ENCODE results near the gene DHX30. TPM values are rescaled to one million over a fixed set of nuclear protein-coding genes. Genes with fewer than 3 reads are reported as not detected.

The DHX30 gene
- total and polyA plus RNA-seq, 4 experiments from 2014 or later, result 31.3 to 93.0 (median 67.7) TPM

DNA sequence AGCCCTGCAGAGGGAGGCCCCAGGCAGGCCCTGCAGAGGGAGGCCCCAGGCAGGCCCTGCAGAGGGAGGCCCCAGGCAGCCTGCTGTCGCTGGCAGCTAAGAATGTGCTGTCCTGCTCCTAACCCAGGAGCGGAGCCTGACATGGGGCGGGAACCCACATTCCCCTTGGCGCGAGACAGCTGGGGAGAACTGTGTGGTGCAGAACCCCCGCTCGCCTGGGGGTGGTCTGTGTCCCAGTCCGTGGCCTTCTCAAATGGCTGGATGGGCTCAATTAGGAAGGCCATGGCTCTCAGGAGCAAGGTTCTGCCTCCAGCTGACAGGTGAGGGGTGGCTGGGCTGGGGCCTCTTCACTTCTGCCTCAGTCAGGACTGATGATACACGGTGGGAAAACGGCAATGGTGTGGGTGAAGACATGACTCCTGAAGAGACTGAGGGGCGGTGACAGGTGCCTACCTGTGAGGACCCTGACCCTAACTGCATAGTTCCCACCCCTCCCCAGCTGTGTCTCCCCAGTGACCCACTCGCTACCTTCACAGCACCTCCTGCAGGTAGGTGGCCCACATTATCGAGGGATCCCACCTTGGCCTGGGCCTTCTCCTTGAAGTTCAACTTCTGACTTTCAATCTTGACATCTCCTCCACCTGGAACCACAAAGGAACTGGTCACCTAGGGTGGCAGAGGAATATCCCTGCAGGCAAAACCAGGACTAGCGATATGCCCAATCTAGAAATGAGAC lies 52.0 kb downstream of the DHX30 start:
- CTCF ChIA-PET (ENCODE audit: partially characterized antibody), result no interaction called here
- Histone ChIP-seq H3K9me3 (ENCODE audit: control insufficient read depth in 1 of 2, low read length in 2 of 2) (no peaks in the 10 kb centered on the region), H3K27me3 (ENCODE audit: insufficient read depth, low read length) (no peaks in the 10 kb centered on the region), H3K4me3 (ENCODE audit: low read length in 2 of 2) (no peak overlapping the region), H3K36me3 (ENCODE audit: insufficient read depth, low read length) (peaks cover 43% of the 10 kb centered on the region), H3K27ac (ENCODE audit: low read depth, low read length) (no peak overlapping the region), H3K4me1 (ENCODE audit: insufficient read depth, low read length) (no peaks in the 10 kb centered on the region)
- Mint-ChIP-seq H3K27ac (peak overlapping the region in 1 of 7 donors; percentile 20), H3K4me3 (no peak overlapping the region), H3K9me3 (no peaks in the 10 kb centered on the region), H3K36me3 (peaks cover 13 to 56% of the 10 kb centered on the region in 2 donors), H3K4me1 (no peaks in the 10 kb centered on the region), H3K27me3 (no peaks in the 10 kb centered on the region)
- POLR2A ChIA-PET (ENCODE audit: partially characterized antibody), result no interaction called here
- intact Hi-C loops (cut with micrococcal nuclease), result no loop called here
- DNase-seq, result no peak

DNA sequence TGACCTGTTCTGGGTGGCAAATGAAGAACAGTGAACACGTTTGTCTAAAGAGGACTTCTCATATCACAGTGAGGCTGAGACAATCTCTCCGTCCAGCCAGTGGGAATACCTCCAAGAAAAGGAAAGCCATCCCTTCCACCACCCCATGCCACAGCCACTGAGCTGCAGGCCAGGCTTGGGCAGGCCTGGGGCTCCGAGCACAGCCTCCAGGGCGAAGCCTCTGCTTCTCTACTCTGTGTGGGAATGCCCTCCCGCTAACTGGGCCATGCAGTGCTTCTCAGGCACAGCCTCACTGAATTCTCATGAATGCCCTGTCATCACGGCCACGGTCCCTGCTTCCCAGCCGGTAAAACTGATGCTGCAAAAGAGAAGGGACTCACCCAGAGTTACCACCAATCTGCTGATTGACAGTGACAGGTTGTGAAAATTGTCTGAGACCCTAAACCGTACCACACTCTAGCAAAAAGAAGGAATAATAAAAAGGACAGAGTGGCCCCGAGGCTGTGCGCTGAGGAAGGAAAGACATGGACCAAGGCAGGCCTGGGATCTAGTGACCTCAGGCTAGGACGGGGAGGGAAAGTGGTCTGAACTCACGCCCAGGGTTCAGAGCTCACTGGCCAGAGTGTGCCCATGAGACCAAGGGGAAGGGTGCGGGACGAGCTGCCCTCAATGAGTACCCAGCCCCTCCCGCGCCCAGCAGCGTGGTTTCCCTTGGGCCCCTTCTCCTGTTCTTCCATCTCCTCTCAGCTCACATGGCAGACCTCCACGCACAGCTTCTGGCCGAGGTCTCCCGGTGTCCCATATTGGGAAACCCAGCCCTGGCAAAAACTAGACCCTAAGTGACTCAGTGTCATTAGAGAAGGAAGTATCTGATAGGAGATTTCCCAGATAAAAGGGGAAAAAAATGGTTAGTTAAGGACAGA lies 52.8 kb downstream of the DHX30 start:
- Mint-ChIP-seq H3K27ac (peak overlapping the region in 4 of 7 donors; percentile 22 to 84 (median 58)), H3K4me1 (no peaks in the 10 kb centered on the region), H3K36me3 (peaks cover 8 to 52% of the 10 kb centered on the region in 2 donors), H3K9me3 (no peaks in the 10 kb centered on the region), H3K27me3 (no peaks in the 10 kb centered on the region), H3K4me3 (no peak overlapping the region)
- intact Hi-C loops (cut with micrococcal nuclease), result no loop called here
- ChIA-PET CTCF (ENCODE audit: partially characterized antibody) (no interaction called here), POLR2A (ENCODE audit: partially characterized antibody) (no interaction called here)
- H3K4me1 ChIP-seq (ENCODE audit: insufficient read depth, low read length), result no peaks in the 10 kb centered on the region
- no peak overlapping the region for H3K27ac ChIP-seq (ENCODE audit: low read depth, low read length)
- H3K9me3 ChIP-seq (ENCODE audit: control insufficient read depth in 1 of 2, low read length in 2 of 2), result no peaks in the 10 kb centered on the region
- no peak overlapping the region for H3K4me3 ChIP-seq (ENCODE audit: low read length in 2 of 2)
- peaks cover 43% of the 10 kb centered on the region for H3K36me3 ChIP-seq (ENCODE audit: insufficient read depth, low read length)
- DNase-seq, result no peak
- no peaks in the 10 kb centered on the region for H3K27me3 ChIP-seq (ENCODE audit: insufficient read depth, low read length)

DNA sequence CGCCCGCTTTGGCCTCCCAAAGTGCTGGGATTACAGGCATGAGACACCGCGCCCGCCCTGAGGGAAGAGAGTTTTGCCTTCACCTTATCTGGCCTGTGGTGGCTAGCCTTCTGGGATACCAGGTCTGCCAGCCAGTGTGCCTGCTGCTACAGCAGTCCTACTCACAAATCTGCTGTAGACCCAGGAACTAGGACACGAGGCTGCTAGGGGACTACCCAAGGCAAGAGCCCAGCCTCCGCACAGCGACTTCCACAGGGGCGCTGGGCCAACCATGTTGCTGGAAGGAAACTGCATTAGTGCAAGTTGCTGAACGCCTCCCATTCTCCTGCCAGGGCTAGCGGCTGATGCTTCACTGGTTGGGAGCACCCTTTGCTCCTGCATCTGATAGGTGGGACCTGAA lies 53.7 kb downstream of the DHX30 start:
- Mint-ChIP-seq H3K9me3 (no peaks in the 10 kb centered on the region), H3K27ac (no peak overlapping the region), H3K4me3 (no peak overlapping the region), H3K4me1 (no peaks in the 10 kb centered on the region), H3K27me3 (no peaks in the 10 kb centered on the region), H3K36me3 (peaks cover 8 to 45% of the 10 kb centered on the region in 2 donors)
- Histone ChIP-seq H3K36me3 (ENCODE audit: insufficient read depth, low read length) (peaks cover 39% of the 10 kb centered on the region), H3K4me1 (ENCODE audit: insufficient read depth, low read length) (no peaks in the 10 kb centered on the region), H3K9me3 (ENCODE audit: control insufficient read depth in 1 of 2, low read length in 2 of 2) (no peaks in the 10 kb centered on the region), H3K27ac (ENCODE audit: low read depth, low read length) (no peak overlapping the region), H3K4me3 (ENCODE audit: low read length in 2 of 2) (no peak overlapping the region), H3K27me3 (ENCODE audit: insufficient read depth, low read length) (no peaks in the 10 kb centered on the region)
- ChIA-PET CTCF (ENCODE audit: partially characterized antibody) (no interaction called here), POLR2A (ENCODE audit: partially characterized antibody) (no interaction called here)
- no peak for DNase-seq
- intact Hi-C loops (cut with micrococcal nuclease), result no loop called here

DNA sequence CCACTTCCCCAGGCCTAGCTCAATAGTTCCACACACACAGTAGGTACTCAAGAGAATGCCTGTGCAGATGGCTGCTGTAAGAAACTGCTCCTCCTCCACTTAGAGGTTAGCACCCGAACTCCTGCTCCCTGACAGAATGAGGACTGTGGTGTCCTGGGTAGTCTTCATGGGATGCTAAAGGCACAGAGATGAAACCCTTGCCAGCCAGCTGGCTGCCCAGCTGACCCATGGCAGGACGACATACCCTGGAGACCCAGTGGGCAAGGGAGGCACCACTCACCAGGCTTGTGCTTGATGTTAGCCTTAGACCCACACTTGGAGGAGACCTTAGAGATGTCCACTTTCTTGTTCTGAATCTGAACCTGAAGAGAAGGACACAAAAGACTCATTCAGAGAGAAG lies 54.2 kb downstream of the DHX30 start:
- no peaks in the 10 kb centered on the region for H3K9me3 Mint-ChIP-seq
- H3K4me1 Mint-ChIP-seq, result no peaks in the 10 kb centered on the region
- no peaks in the 10 kb centered on the region for H3K9me3 ChIP-seq (ENCODE audit: control insufficient read depth in 1 of 2, low read length in 2 of 2)
- H3K4me1 ChIP-seq (ENCODE audit: insufficient read depth, low read length), result no peaks in the 10 kb centered on the region
- H3K27ac ChIP-seq (ENCODE audit: low read depth, low read length), result no peak overlapping the region
- peaks cover 8 to 41% of the 10 kb centered on the region in 2 donors for H3K36me3 Mint-ChIP-seq
- H3K4me3 ChIP-seq (ENCODE audit: low read length in 2 of 2), result no peak overlapping the region
- no peak overlapping the region for H3K4me3 Mint-ChIP-seq
- H3K27me3 Mint-ChIP-seq, result no peaks in the 10 kb centered on the region
- peaks cover 35% of the 10 kb centered on the region for H3K36me3 ChIP-seq (ENCODE audit: insufficient read depth, low read length)
- ChIA-PET POLR2A (ENCODE audit: partially characterized antibody) (no interaction called here), CTCF (ENCODE audit: partially characterized antibody) (no interaction called here)
- intact Hi-C loops (cut with micrococcal nuclease), result no loop called here
- H3K27ac Mint-ChIP-seq, result peak overlapping the region in 3 of 7 donors; percentile 12 to 52 (median 42)
- DNase-seq, result no peak
- no peaks in the 10 kb centered on the region for H3K27me3 ChIP-seq (ENCODE audit: insufficient read depth, low read length)

DNA sequence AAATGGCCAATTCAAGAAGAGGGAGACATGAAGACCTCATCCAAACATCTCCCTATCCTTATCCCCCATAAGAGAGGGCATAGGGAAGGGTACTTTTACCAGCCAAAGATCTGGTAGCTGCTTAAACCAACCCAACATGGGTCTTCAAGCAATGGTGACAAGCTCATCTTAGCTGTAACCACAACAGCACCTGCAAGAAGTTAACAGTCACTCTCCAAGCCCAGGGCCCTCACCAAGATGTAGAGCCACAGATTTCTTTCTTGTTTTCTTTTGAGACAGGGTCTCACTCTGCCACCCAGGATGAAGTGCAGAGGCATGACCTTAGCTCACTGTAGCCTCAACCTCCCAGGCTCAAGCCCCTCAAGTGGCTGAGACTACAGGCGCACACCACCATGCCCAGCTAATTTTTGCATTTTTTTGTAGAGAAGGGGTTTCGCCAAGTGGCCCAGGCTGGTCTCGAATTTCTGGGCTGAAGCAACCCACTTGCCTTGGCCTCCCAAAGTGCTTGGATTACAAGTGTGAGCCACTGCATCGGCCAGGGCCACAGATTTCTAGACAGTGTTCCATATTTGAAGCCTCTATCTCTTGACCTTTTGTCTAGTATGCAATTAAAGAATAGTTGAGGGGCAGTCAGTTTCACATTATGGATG lies 57.1 kb downstream of the DHX30 start:
- H3K27ac ChIP-seq (ENCODE audit: low read depth, low read length), result no peak overlapping the region
- Mint-ChIP-seq H3K4me1 (no peaks in the 10 kb centered on the region), H3K36me3 (peaks cover 11 to 37% of the 10 kb centered on the region in 2 donors), H3K27me3 (no peaks in the 10 kb centered on the region), H3K27ac (peak overlapping the region in 4 of 7 donors; percentile 14 to 44 (median 34)), H3K4me3 (no peak overlapping the region), H3K9me3 (no peaks in the 10 kb centered on the region)
- no peaks in the 10 kb centered on the region for H3K4me1 ChIP-seq (ENCODE audit: insufficient read depth, low read length)
- no peaks in the 10 kb centered on the region for H3K9me3 ChIP-seq (ENCODE audit: control insufficient read depth in 1 of 2, low read length in 2 of 2)
- no peak overlapping the region for H3K4me3 ChIP-seq (ENCODE audit: low read length in 2 of 2)
- no peaks in the 10 kb centered on the region for H3K27me3 ChIP-seq (ENCODE audit: insufficient read depth, low read length)
- ChIA-PET CTCF (ENCODE audit: partially characterized antibody) (no interaction called here), POLR2A (ENCODE audit: partially characterized antibody) (no interaction called here)
- no peak for DNase-seq
- peaks cover 34% of the 10 kb centered on the region for H3K36me3 ChIP-seq (ENCODE audit: insufficient read depth, low read length)
- intact Hi-C loops (cut with micrococcal nuclease), result no loop called here

DNA sequence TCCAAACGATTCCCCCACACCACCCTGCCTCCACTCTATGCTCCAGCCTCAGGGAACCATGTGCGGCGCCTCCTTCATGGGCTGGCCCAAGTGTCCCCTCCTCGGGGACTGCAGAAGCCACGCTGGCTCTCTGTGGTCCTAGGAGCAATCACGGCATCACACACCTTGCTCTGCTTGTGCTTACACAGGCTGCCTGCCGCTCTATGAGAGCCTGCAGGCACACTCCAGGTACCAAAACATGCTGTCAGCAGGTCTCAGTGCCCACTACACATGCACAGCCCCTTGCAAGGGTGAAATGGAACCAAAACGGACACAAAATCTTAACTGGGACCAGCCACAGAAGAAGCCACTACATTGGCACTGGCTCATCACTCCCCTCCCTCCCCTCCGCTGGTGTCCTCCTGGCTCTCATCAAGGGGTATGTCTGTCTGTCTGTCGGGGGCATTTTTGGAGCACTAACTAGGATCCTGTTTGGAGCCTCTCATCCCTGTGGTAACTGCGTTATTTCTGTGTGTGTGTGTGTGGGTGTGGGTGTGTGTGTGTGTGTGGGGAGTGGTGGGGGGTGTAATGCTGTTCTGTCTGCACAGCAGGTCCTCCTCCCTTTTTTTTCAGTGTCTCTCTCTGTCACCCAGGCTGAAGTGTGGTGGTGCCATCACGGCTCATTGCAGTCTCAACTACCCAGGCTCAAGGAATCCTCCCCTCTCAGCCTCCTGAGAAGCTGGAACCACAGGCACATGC lies 60.6 kb downstream of the DHX30 start:
- H3K4me1 ChIP-seq (ENCODE audit: insufficient read depth, low read length), result no peaks in the 10 kb centered on the region
- no peaks in the 10 kb centered on the region for H3K9me3 ChIP-seq (ENCODE audit: control insufficient read depth in 1 of 2, low read length in 2 of 2)
- Mint-ChIP-seq H3K27ac (no peak overlapping the region), H3K9me3 (no peaks in the 10 kb centered on the region), H3K4me3 (no peak overlapping the region), H3K4me1 (no peaks in the 10 kb centered on the region), H3K36me3 (peaks cover 15 to 44% of the 10 kb centered on the region in 2 donors), H3K27me3 (no peaks in the 10 kb centered on the region)
- no peak for DNase-seq
- ChIA-PET POLR2A (ENCODE audit: partially characterized antibody) (no interaction called here), CTCF (ENCODE audit: partially characterized antibody) (interaction anchor here (1.5 kb wide), 1 partner anchor 126 kb away, joined by 3 read pairs; no protein-coding TSS in a partner anchor)
- no peak overlapping the region for H3K27ac ChIP-seq (ENCODE audit: low read depth, low read length)
- H3K36me3 ChIP-seq (ENCODE audit: insufficient read depth, low read length), result peaks cover 31% of the 10 kb centered on the region
- H3K27me3 ChIP-seq (ENCODE audit: insufficient read depth, low read length), result no peaks in the 10 kb centered on the region
- no peak overlapping the region for H3K4me3 ChIP-seq (ENCODE audit: low read length in 2 of 2)
- intact Hi-C loops (cut with micrococcal nuclease), result no loop called here
